ENCODE measurements around the gene CDK14. TPM values are rescaled to one million over a fixed set of nuclear protein-coding genes. Genes with fewer than 3 reads are reported as not detected.

Gene CDK14
- total and polyA plus RNA-seq, 9 donors: 12.6 to 54.1 (median 43.8) TPM

- TF ChIP-seq EP300 (IDR thresholded peaks at IDR 0.05) (no peak), CTCF (IDR thresholded peaks at IDR 0.05) (no peak), POLR2A (IDR thresholded peaks at IDR 0.05) (no peak)
- 73 to 90% (median 74%) methylated on average over 1 of the region's 1 CpG for WGBS, 3 donors
- Histone ChIP-seq H3K27me3 (no peaks in the 10 kb centered on the region), H3K36me3 (no peaks in the 10 kb centered on the region), H3K9me3 (no peaks in the 10 kb centered on the region), H3K4me3 (no peak overlapping the region), H3K27ac (no peak overlapping the region), H3K4me1 (ENCODE audit: insufficient read depth) (peaks cover 3% of the 10 kb centered on the region)
- DNase-seq: no peak
- intact Hi-C loops (cut with DNase I): no loop called here
Measured at GRCh38 chr7:90603346-90603745, 7.2 kb downstream of the CDK14 start.

GRCh38 chr7:90604383-90604782 lies 8.3 kb downstream of the CDK14 start:
- no peak for DNase-seq
- Histone ChIP-seq H3K4me3 (no peak overlapping the region), H3K36me3 (no peaks in the 10 kb centered on the region), H3K27ac (no peak overlapping the region), H3K4me1 (ENCODE audit: insufficient read depth) (peaks cover 3% of the 10 kb centered on the region), H3K9me3 (no peaks in the 10 kb centered on the region), H3K27me3 (no peaks in the 10 kb centered on the region)
- intact Hi-C loops (cut with DNase I): no loop called here
- no peak for TF ChIP-seq EP300 (IDR thresholded peaks at IDR 0.05)
- TF ChIP-seq CTCF (IDR thresholded peaks at IDR 0.05): no peak
- no peak for TF ChIP-seq POLR2A (IDR thresholded peaks at IDR 0.05)
- 89 to 93% (median 90%) methylated on average over 5 of the region's 5 CpGs for WGBS, 3 donors

- no peaks in the 10 kb centered on the region for H3K9me3 ChIP-seq
- H3K4me3 ChIP-seq: no peak overlapping the region
- TF ChIP-seq CTCF (IDR thresholded peaks at IDR 0.05) (no peak), EP300 (IDR thresholded peaks at IDR 0.05) (no peak), POLR2A (IDR thresholded peaks at IDR 0.05) (no peak)
- intact Hi-C loops (cut with DNase I): no loop called here
- no peaks in the 10 kb centered on the region for H3K27me3 ChIP-seq
- 95 to 96% (median 95%) methylated on average over 2 of the region's 2 CpGs for WGBS, 3 donors
- H3K27ac ChIP-seq: no peak overlapping the region
- DNase-seq: no peak
- H3K36me3 ChIP-seq: no peaks in the 10 kb centered on the region
- peaks cover 4% of the 10 kb centered on the region for H3K4me1 ChIP-seq (ENCODE audit: insufficient read depth)
Measured at GRCh38 chr7:90605055-90605454, 8.9 kb downstream of the CDK14 start.

GRCh38 chr7:90607196-90607595 lies 11.1 kb downstream of the CDK14 start:
- Histone ChIP-seq H3K27me3 (no peaks in the 10 kb centered on the region), H3K27ac (no peak overlapping the region), H3K4me3 (no peak overlapping the region), H3K36me3 (no peaks in the 10 kb centered on the region), H3K4me1 (ENCODE audit: insufficient read depth) (peaks cover 3% of the 10 kb centered on the region), H3K9me3 (no peaks in the 10 kb centered on the region)
- intact Hi-C loops (cut with DNase I): no loop called here
- WGBS, 3 donors: 35 to 91% (median 91%) methylated on average over 1 of the region's 1 CpG
- no peak for TF ChIP-seq CTCF (IDR thresholded peaks at IDR 0.05)
- TF ChIP-seq EP300 (IDR thresholded peaks at IDR 0.05): no peak
- no peak for TF ChIP-seq POLR2A (IDR thresholded peaks at IDR 0.05)
- DNase-seq: no peak

GRCh38 chr7:90610105-90610504 lies 14.0 kb downstream of the CDK14 start:
- no peak overlapping the region for H3K27ac ChIP-seq
- 64 to 76% (median 70%) methylated on average over 4 of the region's 4 CpGs for WGBS, 3 donors
- DNase-seq: no peak
- no peaks in the 10 kb centered on the region for H3K27me3 ChIP-seq
- peaks cover 5% of the 10 kb centered on the region for H3K4me1 ChIP-seq (ENCODE audit: insufficient read depth)
- H3K9me3 ChIP-seq: no peaks in the 10 kb centered on the region
- intact Hi-C loops (cut with DNase I): no loop called here
- TF ChIP-seq CTCF (IDR thresholded peaks at IDR 0.05): no peak
- no peak for TF ChIP-seq EP300 (IDR thresholded peaks at IDR 0.05)
- TF ChIP-seq POLR2A (IDR thresholded peaks at IDR 0.05): no peak
- no peaks in the 10 kb centered on the region for H3K36me3 ChIP-seq
- no peak overlapping the region for H3K4me3 ChIP-seq

All from ovary (tissue), 9 donors.